NCI-H526 treated with DMSO at 0.1 percent for 48 hours (cell line): ENCODE measurements around the gene LHPP.

ENCODE experiments used
- DNase-seq: peaks from one replicate; lab custom pipeline; 2025; lab: John Stamatoyannopoulos, UW

LHPP gene

DNA sequence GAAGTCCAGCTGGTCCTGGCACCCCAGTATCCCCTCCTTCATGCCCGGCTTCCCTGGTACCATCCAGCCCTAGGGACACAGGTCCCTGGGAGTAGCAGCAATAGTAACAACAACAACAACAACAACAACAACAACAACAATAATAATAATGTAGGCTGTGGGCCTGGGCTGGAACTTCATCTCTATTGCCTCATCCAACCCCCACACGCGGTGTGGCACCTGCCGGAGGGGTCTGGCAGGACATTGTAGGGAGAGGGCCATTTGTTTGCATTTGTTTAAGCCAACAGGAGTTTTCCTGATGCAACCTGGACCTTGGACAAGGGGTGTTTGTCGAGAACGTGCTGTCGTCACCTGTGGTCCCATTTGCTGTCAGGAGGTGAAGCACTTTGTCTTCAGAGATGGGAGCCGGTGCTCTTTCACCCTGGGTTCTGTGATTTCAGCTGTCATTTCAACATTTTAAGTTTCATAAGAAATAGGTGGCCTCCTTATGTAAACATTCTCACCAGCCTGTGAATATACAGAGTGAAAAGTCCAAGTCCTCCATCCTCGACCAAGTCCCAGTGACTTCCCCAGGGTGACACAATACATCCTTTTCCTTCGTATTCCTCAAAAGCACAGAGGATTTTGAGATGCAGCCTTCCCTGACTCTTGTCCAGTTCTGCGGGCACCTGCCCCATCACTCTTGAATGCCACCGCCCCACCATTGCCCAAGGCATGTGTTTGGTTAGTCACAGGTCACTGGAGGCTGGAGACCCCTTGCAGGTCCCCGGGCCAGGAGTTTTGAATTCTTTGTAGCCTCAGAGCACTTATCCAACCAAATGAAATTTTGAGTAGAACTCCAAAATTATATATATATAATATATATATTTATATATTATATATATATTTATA, 9.2 kb downstream of the LHPP start:
- DNase-seq, result peak; percentile 15

DNA sequence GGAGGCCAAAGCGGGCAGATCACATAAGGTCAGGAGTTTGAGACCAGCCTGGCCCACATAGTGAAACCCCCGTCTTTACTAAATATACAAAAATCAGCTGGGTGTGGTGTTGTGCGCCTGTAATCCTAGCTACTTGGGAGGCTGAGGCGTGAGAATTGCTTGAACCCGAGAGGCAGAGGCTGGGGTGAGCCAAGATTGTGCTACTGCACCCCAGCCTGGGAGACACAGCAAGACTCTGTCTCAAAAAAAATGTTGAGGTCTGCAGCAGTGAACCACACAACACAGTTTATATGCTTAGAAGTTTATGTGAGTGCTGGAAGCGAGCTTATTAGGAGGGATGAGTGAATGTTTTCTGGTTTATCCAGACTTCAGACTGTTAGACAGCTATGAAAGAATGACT, 10.4 kb downstream of the LHPP start:
- no peak for DNase-seq

DNA sequence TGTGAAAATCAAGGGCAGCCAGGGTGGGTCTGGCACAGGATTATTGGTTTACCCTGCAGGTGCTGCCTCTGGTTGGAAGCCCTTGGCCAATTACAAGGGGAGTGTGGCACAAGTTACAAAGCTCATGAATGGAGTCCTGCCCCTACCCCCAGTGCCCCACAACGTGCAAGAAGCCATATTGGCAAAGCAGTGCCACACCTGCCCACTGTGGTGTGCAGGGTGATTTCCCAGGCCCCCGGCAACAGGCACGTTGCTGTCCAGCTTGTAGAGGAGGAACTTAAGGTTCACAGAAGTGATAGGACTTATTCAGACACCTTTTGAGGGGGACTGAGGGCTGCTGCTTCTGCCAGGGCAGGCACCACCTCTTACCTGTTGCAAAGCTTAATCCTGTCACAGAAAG, 11.4 kb downstream of the LHPP start:
- no peak for DNase-seq

DNA sequence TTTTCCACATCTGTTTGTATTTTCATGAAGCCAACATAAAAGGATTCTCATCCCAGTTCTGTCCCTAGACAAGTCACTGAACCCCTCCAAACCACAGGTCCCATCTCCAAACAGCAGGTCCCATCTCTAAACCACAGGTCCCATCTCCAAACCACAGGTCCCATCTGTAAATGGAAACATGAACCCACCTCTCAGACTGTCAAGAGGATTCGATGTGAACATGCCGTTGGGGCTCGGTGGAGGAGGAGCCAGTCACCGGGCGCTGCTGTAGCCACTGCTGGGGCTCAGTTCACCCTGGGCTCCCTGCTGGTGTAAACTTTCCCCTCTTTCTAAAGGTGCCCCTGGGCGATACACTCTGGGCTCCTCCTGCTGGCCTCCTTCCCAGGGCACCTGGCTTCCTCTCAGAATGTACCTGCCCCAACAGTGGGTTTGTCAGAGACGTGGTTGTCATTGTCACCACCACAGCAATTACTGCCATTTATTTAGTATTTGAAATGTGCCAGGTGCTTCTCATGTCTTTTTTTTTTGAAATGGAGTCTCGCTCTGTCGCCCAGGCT, 13.0 kb downstream of the LHPP start:
- no peak for DNase-seq

DNA sequence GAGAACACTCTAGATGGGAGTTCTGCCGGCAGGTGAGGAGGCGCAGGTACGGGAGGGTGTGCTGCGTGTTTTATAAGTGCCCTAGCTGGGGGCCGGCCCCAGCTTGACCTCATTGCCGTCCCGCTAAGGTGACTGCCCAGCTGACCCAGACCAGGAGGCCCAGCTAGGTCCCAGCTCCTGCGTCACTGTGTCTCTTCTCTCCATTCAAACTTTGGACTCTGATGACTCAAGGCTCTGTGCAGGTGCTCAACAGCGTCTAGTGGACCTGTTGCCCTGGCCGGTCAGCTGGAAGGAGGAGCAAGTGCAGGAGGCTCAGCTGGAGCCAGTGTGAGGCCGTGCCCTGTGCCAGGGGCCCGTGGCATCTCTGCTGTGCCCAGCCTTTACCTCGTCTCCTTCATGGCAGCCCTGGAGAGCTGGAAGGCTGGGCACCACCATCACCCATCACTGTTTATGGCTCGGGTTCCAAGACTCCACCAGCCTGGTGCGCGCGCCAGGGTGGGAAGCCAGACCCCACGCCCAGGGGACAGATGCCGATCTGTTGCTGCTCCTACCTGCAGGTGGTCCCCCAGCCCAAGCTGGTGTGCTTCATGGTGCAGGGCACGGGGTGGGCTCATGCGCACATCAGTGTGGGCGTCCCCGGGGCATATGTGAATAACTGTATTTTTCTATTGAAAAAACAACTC, 14.6 kb downstream of the LHPP start:
- no peak for DNase-seq

DNA sequence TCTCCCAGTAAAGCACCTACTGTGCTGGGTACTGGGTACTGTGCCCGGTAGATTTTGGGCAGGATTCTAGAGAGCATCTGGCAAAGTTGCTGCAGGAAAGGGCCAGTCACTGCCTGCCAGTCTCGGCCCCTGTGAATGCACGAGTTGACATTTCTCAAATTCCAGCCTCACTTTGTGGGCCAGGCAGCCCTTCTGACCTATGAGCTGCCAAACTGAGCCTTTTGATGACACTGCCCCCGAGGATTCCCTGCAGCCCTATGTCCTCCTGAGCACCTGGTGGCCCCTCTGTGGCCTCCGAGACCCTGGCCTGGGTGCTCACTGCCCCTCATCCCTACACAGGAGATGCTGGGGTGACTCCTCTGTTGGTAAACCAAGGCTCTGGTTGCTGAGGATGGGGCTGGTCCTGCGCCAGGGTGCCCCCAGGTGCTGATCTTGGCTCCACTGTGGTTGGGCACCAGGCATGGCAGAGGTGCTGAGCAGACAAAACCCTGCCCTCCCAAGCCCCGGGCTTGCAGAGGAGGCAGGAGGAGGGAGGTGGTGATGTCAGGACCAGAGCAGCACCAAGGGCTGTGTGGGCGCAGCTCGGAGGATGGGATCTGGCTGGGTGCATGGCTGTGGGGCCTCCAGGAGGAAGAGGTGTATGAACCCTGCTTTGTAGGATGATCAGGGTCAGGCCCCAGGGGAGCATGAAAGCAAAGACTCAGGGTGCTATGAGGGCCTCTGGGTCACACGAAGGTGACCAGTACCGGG, 16.2 kb downstream of the LHPP start:
- no peak for DNase-seq

DNA sequence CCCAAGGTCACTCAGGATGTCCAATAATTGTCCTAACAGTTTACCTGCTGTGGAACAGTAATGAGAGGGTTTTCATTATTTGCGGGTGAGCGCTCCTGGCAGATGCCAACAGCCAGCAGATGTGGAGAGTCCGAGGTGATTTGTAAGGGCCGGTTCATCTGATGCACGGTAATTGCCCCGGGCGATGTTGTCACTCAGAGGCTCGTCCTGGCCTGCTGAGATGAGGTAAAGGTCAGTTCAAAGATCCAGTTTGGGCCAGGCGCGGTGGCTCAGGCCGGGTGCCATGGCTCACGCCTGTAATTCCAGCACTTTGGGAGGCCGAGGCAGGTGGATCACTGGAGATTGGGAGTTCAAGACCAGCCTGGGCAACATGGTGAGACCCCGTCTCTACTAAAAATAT, 16.9 kb downstream of the LHPP start:
- DNase-seq, result no peak

DNA sequence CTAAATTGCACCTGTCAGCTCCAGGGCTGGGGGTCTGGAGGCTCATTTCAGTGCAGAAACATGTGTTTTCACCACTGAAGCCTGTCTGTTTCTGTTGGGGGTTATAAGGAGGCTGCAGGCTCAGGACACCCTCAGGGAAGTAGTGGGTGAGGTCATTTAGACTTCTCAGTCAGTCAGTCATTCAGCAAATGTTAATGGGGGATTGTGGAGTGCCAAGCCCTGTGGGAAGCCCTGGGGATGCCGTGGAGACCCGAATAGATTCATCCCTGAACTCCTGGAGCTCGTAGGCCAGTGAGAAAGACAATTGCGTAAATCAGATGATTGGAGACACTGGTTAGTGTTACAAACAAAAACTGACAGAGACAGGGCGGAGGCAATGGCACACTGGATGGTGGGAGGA, 19.2 kb downstream of the LHPP start:
- DNase-seq, result no peak

DNA sequence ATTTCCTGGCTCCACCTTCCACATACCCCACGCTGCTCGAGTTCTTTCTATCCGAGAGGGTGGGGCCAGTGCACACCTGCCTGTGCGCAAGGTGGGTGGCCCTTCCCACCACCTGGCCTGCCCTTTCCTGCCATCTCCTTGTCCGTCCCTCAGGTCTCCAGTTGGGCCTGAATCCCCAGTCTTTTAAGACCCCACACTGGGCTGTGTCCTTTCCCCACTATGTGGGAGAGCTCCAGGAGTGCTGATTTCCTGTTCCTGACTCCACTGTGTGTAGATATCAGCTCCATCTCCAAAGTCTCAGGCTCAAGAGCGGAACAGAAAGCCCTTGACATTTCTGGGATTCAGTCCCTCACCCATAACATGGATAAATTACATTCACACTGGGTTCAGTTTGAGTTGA, 20.1 kb downstream of the LHPP start:
- no peak for DNase-seq

DNA sequence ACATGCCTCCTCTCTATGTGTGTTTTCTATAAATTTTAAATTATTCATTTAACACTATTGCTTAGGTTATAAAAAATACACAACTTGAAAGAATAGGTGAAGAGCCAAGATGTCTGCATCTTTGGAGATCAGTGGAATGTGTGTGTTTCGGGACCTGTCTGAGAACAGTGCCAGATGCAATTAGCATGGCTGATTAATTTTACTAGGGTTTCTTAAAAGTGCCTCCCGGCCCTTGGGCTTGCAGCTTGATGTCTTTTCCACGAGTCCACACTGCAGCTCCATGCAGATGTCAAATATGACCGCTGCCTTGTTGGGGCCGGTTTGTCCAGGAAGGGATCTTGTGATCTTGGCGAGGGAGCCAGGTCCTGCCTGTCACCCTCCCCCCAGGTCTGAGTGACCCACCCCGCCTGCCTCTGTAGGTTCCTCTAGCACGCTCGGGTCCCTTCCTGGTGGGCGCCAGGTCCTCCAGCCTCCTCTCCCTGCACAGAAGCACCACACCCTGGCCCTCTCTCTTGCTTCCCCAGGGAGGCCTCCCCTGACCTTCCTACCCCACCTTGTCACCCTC, 20.7 kb downstream of the LHPP start:
- no peak for DNase-seq

DNA sequence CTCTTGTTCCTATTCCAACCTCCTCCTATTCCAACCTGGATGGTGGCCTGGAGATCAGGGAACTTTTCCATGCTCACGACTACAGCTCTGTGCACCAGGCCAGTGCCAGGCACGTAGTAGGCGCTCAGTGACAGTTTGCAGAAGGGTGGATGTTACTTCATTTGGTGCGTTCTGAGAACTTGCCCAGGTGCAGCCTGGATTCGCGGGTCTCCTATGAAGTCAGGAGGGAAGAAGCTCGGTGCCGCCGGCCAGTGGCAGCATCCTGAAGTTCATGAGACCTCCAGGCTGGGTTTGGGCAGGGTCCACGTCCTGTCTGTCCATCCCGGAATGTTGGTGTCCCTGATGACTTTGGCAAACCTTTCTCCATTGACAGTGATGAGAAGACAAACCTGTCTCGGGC, 21.3 kb downstream of the LHPP start:
- DNase-seq, result no peak

DNA sequence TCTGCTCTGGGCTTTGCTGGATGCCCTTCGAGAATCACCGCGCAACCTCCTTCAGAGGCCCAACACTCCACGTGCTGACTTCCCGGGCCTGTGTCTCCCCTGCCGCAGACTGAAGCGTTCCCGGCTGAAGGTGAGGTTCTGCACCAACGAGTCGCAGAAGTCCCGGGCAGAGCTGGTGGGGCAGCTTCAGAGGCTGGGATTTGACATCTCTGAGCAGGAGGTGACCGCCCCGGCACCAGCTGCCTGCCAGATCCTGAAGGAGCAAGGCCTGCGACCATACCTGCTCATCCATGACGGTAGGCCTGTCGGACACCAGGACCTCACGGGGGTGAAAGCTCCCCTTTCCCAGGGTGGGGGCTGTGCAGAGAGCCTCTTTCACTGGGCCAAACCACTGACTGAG, 22.4 kb downstream of the LHPP start:
- DNase-seq, result no peak

DNA sequence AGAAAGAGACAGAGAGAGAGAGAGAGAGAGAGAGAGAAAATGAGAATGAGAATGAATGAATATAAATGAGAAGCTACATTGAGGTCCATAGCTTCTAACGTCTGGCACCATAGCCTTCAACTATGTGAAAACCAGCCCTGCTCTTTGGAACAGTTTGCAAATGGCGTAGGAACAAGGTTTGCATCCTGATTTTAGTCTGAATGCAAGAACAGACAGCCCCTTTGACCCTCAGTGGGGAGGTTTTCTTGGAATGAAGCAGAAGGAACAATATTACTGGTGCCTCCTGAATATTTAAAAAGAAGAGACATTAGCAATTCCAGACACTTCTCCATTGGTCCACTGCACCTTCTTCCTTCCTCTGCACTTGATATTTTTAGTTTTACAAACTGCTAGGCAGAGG, 23.0 kb downstream of the LHPP start:
- DNase-seq, result no peak

DNA sequence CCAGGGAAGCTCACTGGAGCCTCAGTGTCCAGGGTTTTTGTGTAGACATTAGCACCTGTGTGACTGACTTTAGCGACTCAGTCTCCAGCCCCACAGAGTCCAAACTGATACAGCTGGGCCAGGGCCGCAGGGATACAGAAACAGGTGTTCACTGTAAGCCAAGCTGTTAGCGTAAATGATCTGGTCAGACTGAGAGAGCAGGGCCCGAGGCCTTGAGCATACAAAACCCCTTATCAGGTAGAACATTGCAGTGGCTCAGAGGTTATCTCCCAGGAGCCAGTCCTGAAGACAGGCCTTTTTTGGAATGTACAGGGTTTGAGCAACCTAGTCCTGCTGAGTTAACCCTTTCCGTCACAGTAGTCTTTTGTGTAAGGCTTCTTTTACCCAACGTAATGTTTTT, 25.0 kb downstream of the LHPP start:
- DNase-seq, result no peak

DNA sequence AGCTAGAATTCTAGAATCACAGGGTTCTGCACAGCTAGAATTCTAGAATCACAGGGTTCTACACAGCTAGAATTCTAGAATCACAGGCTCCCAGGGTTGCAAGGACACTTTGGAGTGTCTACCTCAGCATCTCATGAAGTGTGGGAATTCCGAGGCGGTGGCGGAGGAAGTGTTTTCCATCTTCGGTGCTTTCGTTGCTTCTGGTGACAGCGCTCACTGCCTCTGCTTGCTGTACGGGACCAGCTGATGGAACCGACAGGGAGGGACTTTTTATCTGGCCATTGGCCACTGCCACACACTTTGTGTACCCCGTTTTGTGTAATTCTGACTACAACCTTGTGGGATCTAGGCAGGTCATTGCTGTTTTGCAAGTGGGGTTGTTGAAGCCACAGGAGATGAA, 29.5 kb downstream of the LHPP start:
- no peak for DNase-seq

DNA sequence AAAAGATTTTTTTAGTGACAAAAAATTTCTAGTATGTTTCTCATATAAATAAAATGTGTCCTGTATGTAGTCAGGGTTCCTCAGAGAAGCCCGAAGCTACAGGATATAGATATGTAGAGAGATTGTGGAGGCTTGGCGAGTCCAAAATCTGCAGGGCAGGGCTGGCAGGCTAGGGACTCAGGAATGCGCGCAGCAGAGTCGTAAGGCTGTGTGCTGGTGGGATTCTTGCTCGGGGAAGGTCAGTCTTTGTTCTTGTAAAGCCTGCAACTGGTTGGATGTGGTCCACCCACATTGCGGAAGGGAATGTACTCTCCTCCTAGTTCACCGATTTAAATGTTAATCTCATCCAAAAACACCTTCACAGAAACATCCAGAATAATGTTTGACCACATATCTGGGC, 30.6 kb downstream of the LHPP start:
- no peak for DNase-seq

DNA sequence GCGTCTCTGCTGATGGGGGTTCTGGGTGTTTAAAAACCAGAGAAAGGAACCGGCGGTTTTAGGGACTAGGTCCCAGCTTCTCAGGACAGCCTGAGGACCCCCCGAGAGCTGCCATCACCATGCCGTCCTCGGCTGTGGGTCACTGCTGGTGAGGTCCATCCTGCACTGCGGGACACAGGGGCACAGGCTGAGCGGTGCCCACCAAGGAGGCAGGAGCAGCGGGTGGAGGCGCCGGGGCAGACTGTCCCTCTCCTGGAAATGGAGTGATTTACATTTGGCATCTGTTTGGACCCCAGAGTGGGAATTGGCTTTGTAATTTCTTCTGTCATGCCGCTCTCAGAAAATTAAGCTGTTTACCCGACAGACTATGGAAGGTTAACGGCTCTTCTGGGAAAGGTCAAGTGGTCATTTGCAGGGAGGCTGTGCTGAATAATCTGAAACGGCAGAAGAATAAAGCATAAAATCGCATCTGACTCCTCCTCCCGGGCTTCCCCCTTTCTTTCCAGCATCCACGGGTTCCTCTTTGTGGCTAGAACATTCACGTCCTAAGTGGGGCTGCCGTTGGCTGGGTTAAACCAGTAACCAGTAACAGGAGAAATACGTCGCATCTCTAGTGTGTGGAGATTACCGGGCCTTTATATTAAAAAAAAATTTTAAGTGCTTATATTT, 31.7 kb downstream of the LHPP start:
- no peak for DNase-seq

DNA sequence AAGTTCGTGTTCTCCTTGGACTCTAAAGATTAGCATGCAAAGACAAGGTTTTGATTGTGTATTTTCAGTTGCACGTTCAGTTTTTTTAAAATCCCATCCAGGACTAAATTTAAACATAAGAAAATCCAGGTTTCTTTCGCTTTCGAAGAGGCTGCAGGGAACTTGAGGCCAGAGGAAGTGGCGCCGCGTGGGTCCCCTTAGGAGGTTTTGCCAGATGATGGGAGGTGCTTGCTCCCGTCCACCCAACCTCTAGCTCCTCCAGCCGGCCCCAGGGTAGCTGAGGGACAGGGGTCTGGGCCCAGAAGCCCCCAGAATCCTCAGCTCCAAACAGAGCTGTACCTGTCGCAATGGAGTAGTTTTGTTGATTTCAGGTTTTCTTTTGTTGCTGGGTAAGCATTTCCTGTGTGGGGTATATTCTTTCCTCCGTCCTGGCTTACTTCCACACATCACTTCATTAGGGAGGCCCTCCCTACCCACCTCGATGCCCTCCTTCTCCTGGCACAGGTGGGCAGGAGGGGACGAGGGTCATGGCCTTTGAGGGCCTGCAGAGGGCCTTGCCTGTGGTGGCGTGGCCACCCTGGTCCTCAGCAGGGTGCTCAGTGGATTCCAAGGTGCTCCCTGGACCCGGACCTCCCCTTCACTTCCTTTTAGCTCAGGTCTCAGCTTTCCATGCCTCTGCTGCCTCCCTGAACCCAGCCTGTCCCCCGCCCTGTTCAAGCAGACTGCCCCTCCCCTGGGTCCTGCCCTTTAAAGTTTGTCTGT, 32.6 kb downstream of the LHPP start:
- no peak for DNase-seq

DNA sequence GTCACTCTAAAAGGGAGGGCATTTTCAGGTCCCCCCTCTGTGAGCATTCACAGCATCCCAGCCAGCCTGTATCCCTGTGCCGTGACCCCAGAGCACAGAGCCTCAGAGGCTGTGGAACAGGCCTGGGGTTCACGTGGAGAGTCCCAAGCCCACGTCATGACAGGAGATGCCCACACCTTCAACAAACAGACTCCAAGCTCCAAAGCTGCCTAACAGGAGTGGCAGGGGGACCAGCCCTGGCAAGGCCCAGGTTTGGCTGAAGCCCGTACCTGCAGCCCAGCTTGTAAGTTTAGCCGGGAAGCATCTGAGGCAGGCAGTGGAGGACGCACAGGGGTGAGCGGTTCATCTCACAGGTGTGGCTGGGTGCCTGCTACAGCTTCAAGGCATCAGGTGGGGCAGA, 33.5 kb downstream of the LHPP start:
- DNase-seq, result no peak

DNA sequence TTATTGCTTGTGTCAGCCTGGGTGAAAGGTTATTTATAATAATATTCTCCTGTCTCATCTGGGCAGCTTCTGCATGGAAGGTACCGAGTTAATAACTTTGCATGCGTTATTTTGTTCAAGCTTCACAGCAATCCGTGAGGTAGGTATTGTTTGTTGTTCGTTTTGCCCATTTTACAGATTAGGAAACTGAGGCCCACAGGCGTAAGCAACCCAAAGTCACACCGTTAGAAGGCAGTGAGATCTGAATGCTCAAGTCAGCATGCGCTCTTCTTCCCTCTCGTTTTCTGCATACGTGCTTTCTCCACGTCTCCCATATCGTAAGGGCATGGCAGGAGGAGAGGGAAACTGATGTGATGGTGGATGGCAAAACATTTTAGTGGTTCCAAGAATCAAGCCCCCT, 34.1 kb downstream of the LHPP start:
- no peak for DNase-seq

DNA sequence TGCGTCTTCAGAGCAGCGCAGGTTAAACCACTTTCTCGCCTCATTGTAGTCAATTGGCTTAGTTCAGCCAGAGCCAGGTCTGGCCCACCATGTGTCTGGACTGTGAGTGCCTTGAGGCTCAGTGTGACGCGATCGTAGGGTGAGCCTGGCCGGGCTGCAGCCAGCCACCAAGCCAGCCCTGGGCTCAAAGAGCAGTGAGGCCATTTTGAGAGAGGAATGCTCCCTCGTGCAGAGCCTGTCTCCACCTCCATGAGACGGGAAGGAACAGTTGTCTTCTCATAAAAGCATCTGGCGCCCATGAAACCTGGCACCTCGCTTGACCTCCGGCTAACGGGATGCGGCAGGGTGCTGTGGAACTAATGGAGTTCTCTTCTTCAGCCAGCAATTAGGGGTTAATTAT, 34.5 kb downstream of the LHPP start:
- no peak for DNase-seq
